ENCODE data around the gene UBTF. TPM values are rescaled to one million over a fixed set of nuclear protein-coding genes. Genes with fewer than 3 reads are reported as not detected.
A peak's percentile ranks its signal among the peaks of the same experiment; 100 is the strongest.

The UBTF gene, protein sequence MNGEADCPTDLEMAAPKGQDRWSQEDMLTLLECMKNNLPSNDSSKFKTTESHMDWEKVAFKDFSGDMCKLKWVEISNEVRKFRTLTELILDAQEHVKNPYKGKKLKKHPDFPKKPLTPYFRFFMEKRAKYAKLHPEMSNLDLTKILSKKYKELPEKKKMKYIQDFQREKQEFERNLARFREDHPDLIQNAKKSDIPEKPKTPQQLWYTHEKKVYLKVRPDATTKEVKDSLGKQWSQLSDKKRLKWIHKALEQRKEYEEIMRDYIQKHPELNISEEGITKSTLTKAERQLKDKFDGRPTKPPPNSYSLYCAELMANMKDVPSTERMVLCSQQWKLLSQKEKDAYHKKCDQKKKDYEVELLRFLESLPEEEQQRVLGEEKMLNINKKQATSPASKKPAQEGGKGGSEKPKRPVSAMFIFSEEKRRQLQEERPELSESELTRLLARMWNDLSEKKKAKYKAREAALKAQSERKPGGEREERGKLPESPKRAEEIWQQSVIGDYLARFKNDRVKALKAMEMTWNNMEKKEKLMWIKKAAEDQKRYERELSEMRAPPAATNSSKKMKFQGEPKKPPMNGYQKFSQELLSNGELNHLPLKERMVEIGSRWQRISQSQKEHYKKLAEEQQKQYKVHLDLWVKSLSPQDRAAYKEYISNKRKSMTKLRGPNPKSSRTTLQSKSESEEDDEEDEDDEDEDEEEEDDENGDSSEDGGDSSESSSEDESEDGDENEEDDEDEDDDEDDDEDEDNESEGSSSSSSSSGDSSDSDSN
- total RNA-seq: 70.6 and 75.0 TPM in 2 replicates
- 51.1 and 52.1 TPM in 2 replicates for polyA plus RNA-seq

- Histone ChIP-seq H3K36me3 (peaks cover 21% of the 10 kb centered on the region), H3K27ac (peak within 1 kb of the TSS; percentile 98), H3K4me1 (ENCODE audit: low read depth) (peaks cover 16% of the 10 kb centered on the region), H3K9me3 (ENCODE audit: low read depth) (no peaks in the 10 kb centered on the region), H3K4me3 (peak within 1 kb of the TSS; percentile 100), H3K27me3 (no peaks in the 10 kb centered on the region)
- DNase-seq (ENCODE audit: low read depth in 1 of 2, low spot score in 1 of 2): peak; percentile 77 to 80
- TF ChIP-seq, protein P1, sequence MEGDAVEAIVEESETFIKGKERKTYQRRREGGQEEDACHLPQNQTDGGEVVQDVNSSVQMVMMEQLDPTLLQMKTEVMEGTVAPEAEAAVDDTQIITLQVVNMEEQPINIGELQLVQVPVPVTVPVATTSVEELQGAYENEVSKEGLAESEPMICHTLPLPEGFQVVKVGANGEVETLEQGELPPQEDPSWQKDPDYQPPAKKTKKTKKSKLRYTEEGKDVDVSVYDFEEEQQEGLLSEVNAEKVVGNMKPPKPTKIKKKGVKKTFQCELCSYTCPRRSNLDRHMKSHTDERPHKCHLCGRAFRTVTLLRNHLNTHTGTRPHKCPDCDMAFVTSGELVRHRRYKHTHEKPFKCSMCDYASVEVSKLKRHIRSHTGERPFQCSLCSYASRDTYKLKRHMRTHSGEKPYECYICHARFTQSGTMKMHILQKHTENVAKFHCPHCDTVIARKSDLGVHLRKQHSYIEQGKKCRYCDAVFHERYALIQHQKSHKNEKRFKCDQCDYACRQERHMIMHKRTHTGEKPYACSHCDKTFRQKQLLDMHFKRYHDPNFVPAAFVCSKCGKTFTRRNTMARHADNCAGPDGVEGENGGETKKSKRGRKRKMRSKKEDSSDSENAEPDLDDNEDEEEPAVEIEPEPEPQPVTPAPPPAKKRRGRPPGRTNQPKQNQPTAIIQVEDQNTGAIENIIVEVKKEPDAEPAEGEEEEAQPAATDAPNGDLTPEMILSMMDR (IDR thresholded peaks at IDR 0.05; ENCODE audit: low read depth, low read length): no peak
These were observed at the start of gene UBTF for GRCh38 chr17:44219616-44220212. Gene UBTF, minus strand, starts transcription at chr17:44219675. Its CDS starts 1,446 bp downstream, at chr17:44218229.

GRCh38 chr17:44268709-44269534, 49.4 kb upstream of the UBTF start:
- H3K27ac ChIP-seq: no peak overlapping the region
- no peaks in the 10 kb centered on the region for H3K27me3 ChIP-seq
- no peaks in the 10 kb centered on the region for H3K36me3 ChIP-seq
- H3K4me3 ChIP-seq: no peak overlapping the region
- no peaks in the 10 kb centered on the region for H3K9me3 ChIP-seq (ENCODE audit: low read depth)
- H3K4me1 ChIP-seq (ENCODE audit: low read depth): no peaks in the 10 kb centered on the region
- TF ChIP-seq, protein P1 (IDR thresholded peaks at IDR 0.05; ENCODE audit: low read depth, low read length): no peak
- no peak for DNase-seq (ENCODE audit: low read depth in 1 of 2, low spot score in 1 of 2)

DNA sequence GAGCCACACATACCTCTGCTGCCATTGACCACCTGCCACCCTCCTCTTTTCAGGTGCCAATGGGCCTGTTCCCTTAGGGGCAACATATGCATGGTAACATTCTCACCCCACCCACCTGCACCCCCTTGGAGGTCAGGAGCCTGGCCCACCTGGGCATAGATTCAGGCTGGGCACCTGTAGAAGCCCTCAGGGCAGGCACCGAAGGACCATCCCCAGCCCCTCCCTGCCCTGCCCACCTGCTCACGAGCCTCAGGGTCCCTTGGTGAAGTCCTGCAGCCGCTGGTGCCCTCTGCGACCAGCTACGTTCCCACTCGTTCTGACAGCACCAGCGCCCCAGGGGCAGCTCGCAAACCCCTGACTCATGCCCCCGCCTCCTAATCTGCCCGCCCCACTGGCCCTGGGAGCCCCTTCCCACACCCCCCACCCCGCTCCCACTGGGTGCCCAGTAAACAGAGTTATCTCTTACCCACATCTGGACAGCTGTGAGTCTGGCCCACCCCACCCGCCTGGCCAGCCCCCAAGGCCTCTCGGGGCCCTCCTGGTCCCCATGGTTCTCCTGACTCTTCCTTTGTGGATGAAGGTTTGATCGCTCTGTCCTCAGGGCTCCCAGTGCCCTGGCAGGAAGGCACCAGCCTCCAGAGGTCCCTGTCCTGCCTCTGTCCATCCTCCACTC, 48.5 kb upstream of the UBTF start, which contains the start of gene SLC4A1:
Gene SLC4A1 (minus strand): TSS at position 318 of the 673 bp plus-strand sequence. CDS start 5,269 bp downstream, outside the sequence.
- no peaks in the 10 kb centered on the region for H3K27me3 ChIP-seq
- TF ChIP-seq, protein P1 (IDR thresholded peaks at IDR 0.05; ENCODE audit: low read depth, low read length): no peak
- no peak within 1 kb of the TSS for H3K4me3 ChIP-seq
- no peaks in the 10 kb centered on the region for H3K4me1 ChIP-seq (ENCODE audit: low read depth)
- H3K27ac ChIP-seq: no peak within 1 kb of the TSS
- no peaks in the 10 kb centered on the region for H3K36me3 ChIP-seq
- DNase-seq (ENCODE audit: low read depth in 1 of 2, low spot score in 1 of 2): no peak
- no peaks in the 10 kb centered on the region for H3K9me3 ChIP-seq (ENCODE audit: low read depth)

DNA sequence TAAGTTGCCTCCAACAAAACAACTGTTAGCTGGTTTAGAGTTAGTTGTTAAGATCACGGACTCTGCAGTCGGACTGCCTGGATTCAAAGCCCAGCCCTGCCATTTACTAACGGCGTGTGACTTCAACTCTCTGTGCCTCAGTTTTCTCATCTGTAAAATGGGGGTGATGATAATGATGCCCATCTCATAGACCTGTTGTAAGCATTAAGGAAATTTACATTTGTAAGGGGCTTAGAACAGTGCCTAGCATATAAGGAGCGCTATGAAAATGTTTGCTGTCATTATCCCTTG, 47.6 kb upstream of the UBTF start:
- Histone ChIP-seq H3K27ac (no peak overlapping the region), H3K36me3 (no peaks in the 10 kb centered on the region)

More for the DNA sequence above, 47.6 kb upstream of the UBTF start:
- Histone ChIP-seq H3K9me3 (ENCODE audit: low read depth) (no peaks in the 10 kb centered on the region), H3K4me1 (ENCODE audit: low read depth) (no peaks in the 10 kb centered on the region), H3K4me3 (no peak overlapping the region), H3K27me3 (no peaks in the 10 kb centered on the region)
- no peak for DNase-seq (ENCODE audit: low read depth in 1 of 2, low spot score in 1 of 2)
- TF ChIP-seq, protein P1 (IDR thresholded peaks at IDR 0.05; ENCODE audit: low read depth, low read length): no peak
